DMS153 treated with DMSO at 0.1 percent for 48 hours (cell line): ENCODE measurements around the gene AIMP2.
"Not testable (repeated sequence)": the region's sequence is repeated elsewhere in the genome, so short reads cannot be mapped to it uniquely, and the experiment has no call there.

Source experiments
- DNase-seq: peaks from one replicate; lab custom pipeline; 2025; ENCODE audit not compliant: unreplicated experiment; lab: John Stamatoyannopoulos, UW

The AIMP2 gene

GRCh38 chr7:6026011-6026819 lies 17.1 kb downstream of the AIMP2 start:
- DNase-seq: no peak

- DNase-seq: no peak
Observed at GRCh38 chr7:6026820-6027311, 17.8 kb downstream of the AIMP2 start.

- DNase-seq: no peak
Observed at GRCh38 chr7:6027806-6028365, 18.8 kb downstream of the AIMP2 start.

GRCh38 chr7:6028563-6028962 lies 19.5 kb downstream of the AIMP2 start:
- DNase-seq: no peak

- DNase-seq: no peak
Observed at GRCh38 chr7:6030988-6031387, 21.9 kb downstream of the AIMP2 start, which contains the start of gene ANKRD61. TSS of gene ANKRD61 (plus strand) at chr7:6031376. CDS start at chr7:6031376, 0 bp downstream.

GRCh38 chr7:6031567-6031966 lies 22.5 kb downstream of the AIMP2 start:
- DNase-seq: no peak

- no peak for DNase-seq
Observed at GRCh38 chr7:6032167-6032566, 23.1 kb downstream of the AIMP2 start.

GRCh38 chr7:6032641-6033040 lies 23.6 kb downstream of the AIMP2 start:
- DNase-seq: no peak

GRCh38 chr7:6035165-6035564 lies 26.1 kb downstream of the AIMP2 start:
- no peak for DNase-seq

GRCh38 chr7:6035686-6036085 lies 26.6 kb downstream of the AIMP2 start:
- DNase-seq: no peak

- no peak for DNase-seq
Observed at GRCh38 chr7:6049780-6050179, 40.7 kb downstream of the AIMP2 start.

GRCh38 chr7:6051185-6051584 lies 42.1 kb downstream of the AIMP2 start:
- DNase-seq: not testable (repeated sequence)

GRCh38 chr7:6056616-6057015 lies 47.5 kb downstream of the AIMP2 start:
- DNase-seq: no peak

GRCh38 chr7:6057316-6058129 lies 48.5 kb downstream of the AIMP2 start:
- no peak for DNase-seq

GRCh38 chr7:6059941-6060340 lies 50.9 kb downstream of the AIMP2 start:
- not testable (repeated sequence) for DNase-seq

- DNase-seq: no peak
Observed at GRCh38 chr7:6071406-6071805, 62.3 kb downstream of the AIMP2 start.
